Stimulated activated CD4-positive, alpha-beta T cell treated with anti-CD3 and anti-CD28 coated beads, Interleukin-2, amount 100 ng/mL, for 48 hours (primary cell): ENCODE results near the gene DPYD.

Source experiments
- DNase-seq, 2 donors: peaks; one replicate each; pipeline ENCODE4 v3.0.0-alpha.2; 2020

Gene DPYD

DNA sequence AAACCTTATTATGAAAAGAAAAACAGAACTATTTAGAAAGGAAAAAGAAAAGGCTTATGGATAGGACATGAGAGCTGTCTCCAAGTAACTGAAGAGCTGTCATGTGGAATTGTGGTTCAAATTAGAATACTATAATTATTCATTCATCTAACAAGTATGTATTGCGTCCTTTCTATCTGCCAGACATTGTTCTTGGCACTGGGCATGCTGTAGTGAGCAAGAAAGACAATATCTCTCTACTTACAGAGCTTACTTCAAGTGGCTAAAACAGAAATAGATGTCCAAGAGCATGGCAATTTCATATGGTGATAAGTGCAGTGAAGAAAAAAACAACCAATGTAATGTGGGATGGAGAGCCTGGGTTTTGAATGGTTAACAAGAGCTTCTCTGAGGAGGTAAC lies 413.0 kb downstream of the DPYD start:
- DNase-seq: no peak

DNA sequence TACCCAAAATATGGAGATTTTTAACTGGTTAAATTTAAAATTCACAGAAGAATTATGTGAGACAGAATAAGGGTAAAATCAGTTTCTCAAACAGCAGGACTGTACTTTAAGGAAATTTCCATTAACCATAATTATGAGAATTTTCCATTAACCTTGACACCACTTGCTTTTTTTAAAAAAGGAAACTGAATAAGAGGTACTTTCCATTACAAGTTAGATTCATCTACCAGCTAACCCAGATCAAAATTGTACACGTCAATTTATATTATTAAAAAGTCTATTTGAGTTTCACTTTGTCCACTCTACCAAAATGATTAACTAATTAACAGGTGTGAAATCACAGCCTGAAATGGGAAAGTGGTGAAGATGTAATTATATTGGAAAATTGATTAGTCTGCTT lies 414.5 kb downstream of the DPYD start:
- DNase-seq: no peak

DNA sequence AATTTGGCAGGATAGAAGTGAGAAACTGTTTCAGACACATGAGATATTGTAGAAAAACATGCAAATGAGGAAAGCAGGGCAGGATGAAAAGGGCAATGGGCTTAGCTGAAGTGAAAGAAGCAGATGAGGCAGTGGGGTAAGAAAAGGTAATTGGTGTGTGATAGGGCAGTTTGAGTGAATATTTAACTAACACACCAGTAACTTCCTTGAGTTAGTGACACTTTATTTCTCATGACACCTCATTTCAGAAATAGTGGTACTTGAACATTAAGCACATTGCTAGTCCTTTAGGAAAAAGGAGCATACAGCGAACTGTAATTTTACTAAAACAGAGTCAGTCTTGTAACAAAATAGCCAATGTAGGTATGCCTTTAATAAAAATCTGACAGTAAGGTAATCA lies 415.0 kb downstream of the DPYD start:
- no peak for DNase-seq

DNA sequence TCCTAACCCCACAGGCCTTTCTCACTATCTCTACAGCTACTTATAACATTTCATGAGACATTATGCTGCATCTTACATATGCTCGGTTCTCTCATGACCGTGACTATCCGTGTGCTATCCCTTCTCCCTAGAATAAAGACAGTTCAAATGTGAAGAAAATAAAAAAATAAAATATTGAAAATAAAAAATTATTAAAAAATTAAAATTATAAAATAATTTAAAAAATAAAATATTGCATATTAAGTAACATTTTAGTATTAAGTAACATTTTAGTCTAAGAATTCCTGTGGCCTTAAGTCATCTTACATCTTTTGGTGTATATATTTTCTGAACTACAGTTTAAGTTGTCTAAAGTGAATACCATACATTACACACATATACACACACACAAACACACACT lies 415.5 kb downstream of the DPYD start:
- DNase-seq: no peak

DNA sequence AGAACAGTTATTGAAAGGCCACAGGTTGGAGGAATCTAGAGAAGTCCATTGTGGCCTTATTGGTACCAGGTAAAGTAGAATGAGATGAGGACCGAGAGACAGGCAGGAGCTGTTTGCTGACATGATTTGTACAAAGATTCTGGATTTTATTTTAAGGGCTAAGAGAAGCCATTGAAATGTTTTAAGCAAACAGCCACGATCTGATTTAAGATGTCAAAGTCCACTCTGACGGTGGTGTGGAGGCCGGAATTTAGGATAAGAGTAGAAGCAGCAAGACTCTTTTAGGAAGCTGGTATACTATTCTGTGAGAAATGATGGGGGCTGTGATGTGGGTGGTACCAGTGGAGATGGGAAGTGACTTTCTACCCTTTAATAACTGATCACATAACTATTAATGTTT lies 418.5 kb downstream of the DPYD start:
- no peak for DNase-seq

DNA sequence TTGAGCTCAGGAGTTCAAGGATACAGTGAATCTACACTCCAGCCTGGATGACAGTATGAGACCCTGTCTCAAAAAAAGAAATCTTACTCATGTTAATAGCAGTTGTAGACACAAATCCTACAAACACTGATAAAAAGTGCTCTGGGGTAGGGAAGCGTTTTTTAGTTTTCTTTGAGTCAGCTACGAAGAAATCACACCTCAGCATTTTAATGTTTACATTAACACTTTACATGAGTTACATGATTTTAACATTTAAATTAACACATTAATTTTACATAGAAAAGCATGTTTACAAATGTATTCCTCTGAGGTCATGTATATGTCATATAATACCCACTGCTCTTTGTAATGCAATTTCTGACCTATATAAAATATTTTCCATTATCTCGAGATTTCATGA lies 419.2 kb downstream of the DPYD start:
- DNase-seq: no peak

DNA sequence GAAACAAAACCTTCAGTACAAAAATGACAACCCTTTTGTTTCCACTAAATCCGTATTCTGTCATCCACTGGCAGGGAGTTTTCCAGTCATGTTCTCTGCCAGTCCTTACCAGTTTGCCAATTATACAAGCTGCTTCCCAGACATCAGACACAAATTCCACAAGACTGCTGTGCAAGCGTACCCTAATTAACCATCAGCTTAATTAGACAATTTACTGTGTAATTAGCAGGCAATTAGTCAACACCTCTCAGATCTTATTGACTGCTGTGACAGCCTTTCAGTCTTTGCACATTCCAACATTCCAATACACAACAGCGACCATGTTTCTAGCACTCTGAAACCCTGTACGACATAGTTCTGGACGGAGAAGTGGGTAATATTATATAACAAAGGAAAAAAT lies 420.1 kb downstream of the DPYD start:
- no peak for DNase-seq

DNA sequence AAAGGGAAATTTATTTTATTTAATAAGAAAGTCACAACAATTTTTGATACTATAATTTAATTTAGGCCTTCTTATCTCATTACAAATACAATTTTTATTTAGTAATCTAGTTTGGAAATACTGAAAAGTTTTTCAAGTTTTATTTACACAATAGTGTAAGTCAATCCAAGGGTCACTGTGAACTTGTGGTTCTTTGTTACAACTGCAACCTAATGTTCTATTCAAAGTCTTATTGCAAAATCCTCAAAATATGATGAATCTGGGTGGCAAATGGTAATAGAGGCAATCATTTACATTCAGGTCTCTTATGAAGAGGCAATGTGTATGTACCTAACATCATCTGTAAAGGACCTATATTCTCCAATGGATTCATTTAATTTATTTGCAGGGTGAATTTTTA lies 421.2 kb downstream of the DPYD start:
- DNase-seq: no peak

DNA sequence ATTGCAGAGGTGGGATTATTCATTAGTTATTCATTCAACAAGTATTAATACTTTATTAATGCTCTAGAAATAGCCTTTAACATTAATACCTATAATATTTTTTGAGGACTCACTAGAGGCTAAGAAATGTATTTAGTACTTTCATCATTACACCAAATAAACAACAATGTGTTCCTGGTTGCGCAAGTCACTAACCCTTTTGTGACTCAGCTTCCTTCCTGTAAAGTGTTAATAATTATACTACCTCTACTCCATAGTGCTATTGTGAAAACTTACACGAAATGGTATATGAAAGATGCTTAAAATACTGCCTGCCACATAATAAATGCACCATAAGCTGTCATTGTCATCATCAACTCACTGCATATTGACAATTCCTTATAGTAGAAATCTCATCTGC lies 431.0 kb downstream of the DPYD start:
- no peak for DNase-seq

DNA sequence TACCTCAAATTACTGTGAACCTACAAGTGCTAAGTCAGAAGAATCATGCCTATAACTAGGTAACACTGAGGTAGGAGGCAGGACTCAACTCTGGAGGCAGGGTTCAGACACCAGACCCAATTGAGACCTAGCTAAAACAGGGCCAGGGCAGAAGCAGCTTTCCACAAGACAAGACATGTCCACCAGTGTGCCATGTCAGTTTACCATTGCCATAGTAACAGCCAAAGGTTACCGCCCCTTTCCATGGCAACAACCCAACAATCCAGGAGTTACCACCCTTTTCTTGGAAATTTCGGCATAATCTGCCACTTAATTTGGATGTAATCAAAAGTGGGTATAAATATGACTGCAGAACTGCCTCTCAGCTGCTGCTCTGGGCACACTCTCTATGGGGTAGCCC lies 432.3 kb downstream of the DPYD start:
- no peak for DNase-seq

DNA sequence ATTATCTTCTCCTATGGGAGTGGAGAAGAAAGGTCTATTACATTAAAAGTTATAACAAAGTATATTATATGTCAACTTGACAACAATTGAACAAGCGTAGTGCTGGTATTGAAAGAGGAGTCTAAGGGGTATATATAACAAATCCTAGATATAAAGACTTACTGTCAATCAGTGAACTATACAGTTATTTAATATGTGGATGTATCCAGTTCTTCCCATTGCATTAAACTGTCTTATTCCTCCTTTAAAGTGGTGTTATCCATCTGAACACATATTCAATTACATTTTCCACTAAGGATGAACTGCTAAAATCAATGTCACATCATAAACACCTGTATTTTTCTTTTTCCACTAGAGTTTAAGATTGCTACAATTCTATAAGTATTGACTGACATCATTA lies 438.8 kb downstream of the DPYD start:
- no peak for DNase-seq

DNA sequence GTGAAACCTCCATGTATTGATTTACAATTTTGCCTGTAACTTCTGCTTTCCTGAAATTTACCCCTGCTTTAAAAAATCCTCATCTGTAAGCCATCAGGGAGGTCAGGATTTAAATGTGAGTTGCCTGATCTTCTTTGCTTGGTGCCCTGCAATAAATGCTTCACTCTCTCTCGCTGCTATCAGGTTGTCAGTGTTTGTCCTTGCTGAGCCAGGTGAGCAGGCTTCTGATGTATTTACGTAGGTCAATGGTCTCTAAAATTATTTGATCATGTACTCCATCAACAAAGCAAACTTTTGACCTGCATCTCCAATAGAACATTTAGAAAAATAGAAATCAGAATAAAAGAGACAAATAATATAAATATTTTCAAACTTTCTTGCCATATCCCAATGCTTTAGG lies 453.4 kb downstream of the DPYD start:
- DNase-seq: no peak

DNA sequence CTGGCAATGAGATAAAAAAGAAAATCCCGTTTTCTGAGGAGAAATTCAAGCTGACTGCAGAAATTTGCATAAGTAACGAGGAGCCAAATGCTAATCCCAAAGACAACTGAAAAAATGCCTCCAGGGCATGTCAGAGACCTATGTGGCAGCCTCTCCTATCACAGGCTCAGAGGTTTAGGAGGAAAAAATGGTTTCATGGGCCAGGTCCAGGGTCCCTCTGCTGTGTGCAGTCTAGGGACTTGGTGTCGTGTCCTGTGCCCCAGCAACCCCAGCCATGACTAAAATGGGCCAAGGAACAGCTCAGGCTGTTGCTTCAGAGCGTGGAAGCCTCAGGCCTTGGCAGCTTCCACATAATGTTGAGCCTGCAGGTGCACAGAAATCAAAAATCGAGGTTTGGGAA lies 456.5 kb downstream of the DPYD start:
- no peak for DNase-seq

DNA sequence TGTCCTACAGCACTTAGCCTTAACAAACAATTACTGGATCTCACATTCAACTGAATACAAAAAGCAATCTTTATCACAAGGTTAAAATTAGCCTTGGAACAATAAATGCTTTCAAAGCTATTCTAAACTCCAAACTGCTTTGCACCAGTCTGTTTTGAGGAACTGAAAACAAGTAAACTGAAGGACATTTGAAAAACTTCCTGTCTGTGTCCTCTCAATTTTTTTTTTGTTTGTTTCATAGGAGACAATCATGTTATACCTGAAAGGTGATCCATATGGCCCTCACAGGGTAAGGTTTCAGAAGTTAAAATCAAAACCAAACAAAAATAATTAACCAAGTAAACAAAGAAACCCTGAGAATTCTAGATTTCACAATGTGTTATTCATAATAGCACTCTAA lies 459.1 kb downstream of the DPYD start:
- DNase-seq: no peak

DNA sequence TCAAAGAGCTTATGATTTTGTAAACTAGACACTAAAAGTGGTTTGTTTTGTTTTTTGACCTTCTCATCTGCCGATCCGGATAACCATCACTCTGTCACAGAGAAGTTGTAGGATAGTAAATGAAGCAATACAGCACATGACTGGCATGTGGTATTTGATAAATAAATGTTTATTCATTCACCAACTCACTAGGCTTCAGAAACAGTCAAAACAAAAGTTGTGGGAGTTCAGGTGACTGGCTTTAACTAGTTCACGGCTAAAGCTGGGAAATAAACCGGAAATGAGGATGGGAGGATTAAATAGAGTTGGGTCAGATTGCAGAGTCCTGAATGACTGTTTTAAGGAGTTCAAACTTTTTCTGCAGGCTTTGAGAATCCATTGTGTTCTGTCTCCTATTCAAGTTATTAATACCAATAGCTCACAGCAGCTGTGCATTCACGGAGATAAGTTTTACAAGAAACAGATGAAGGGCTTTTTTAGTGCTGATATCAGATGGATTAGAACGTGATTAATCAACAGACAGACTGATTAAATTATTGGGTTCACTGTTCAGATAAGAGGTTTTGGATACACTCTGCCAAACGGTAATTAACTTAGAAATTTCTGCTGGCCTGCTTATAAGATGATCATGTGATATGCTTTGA lies 463.3 kb downstream of the DPYD start:
- DNase-seq: no peak

DNA sequence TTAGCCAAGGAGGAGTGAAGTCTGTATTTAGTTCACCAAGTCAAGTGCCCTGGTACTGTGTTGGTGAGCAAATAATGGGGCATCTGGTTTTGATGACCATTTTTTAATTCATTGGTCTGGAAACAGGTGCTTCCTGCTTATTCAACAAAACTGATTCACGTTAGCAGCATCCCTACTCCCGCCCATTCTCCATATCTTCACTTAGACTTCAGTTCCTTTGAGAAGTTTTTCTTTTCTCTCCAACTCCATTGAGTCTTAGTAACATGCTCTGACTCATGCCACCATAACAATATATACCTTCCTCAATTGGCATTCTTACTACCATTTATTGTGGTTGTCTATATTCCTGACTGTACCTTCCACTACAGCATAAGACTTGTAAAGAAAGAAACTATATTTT lies 468.9 kb downstream of the DPYD start:
- DNase-seq: no peak

DNA sequence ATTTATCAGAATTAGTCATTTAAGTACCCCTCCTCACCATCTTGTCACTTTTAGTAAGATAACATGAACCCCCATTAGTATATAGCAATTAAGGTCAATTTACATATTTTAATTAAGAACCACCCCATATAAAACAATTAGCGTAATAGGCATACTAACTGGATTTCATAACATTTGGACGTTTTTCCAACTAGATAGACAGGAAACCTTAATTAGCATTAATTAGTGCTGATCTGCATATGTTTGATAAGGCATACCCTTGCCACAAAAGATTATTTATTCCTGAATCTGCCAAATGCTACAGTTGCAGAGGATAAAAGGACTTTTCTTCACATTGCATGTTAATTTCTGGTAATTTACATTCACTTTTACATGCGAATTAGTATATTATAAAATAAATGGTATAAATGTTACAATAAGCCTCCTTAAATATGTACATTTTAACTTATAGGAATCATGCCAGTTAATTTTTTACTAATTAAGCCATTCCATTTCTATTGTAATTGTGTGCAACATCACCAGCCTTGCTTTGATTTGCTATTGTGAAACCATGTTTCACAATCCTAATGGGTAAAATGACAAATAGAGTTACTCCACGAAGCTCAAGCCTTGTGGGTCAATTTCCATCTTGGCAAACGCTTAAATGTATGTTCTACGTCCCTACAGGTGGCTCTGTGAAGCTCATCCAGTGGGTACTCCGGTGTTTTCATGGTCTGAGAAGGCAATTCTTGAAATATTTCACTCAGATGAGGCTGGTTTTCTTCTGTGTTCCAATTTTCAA lies 469.6 kb downstream of the DPYD start:
- DNase-seq: no peak

DNA sequence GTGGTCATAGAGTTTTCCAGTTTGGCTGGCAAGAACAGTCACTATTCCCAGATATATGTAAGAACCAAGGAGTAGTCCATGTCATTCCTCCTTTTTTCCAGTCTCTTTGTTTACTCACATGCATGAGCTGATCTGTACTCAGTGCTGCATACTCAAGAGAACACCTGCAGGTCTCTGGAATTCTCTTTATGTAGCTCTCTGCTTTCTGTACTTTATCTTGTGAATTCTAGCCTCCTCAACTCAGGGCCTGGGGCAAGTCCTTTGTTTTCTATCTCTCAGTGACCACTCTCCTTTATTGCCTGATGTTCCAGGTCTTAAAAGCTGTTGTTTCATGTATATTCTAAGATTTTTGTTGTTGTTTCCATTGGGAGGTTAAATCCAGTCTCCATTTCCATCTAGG lies 478.9 kb downstream of the DPYD start:
- no peak for DNase-seq

DNA sequence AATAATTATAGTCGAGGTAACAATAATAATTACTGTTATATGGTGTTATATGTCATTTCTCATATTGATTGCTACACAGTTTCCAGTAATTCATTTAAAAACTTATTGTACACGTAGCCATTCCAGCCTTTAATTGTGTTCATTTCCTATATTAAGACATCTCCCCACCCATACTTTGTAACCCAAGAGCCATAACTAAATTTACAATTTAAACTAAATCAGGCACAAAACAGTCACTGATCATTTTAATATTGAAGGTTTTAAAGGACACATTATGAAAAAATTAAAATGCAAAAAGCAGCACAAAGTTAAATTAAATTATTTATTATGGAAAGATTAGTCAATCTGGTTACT lies 487.0 kb downstream of the DPYD start:
- DNase-seq: no peak

DNA sequence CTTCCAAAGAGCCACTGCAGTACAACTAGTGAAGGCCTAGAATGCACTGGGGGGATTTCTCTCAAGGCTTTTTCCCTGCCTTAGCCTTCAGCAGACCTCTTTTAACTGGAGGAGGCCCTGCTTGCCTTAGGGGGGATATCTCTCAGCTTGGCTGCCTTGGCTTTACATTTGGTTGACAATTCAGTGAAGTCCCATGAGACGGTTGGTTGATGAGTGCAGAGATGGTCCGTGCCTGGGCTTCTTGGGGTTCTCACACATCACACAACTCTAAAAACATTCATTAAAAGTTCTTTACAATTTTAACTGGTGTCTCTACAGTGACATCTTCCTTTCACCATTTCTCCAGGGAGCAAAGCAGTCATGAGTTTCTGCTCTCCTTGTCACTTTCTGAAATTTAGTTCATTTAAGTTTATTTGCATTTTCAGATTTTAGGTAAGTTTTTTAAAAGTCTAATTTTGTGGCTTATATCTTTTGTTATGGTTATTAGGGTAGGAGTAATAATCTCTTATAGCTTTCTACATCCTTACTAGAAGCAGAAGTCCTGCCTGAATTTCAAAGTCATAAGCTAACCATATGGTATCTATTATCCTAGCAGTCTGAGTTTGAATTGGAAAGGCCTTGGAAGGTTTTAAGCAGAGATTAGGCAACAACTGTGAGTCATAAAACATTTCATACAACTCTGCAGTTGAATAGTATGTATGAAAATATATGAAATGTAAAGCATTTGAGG lies 487.6 kb downstream of the DPYD start:
- DNase-seq: no peak

DNA sequence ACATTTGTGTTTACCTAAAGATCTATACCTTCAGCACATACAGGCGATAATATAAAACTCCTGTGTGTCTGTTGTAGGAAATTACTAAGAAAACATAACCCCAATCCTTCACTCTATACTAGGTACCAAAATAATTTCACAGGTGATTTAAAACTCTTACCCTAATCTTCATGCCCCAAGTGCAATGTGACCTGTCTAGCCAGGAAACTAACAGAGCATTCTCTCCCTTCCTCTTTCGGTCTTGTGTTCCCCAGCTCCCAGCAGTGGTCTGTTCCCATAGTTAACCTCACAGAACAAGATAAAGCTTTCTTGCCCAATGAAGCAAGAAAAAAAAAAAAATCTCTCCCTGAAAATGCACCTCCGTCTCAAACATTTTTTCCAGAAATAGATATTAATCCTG lies 493.5 kb downstream of the DPYD start:
- no peak for DNase-seq

DNA sequence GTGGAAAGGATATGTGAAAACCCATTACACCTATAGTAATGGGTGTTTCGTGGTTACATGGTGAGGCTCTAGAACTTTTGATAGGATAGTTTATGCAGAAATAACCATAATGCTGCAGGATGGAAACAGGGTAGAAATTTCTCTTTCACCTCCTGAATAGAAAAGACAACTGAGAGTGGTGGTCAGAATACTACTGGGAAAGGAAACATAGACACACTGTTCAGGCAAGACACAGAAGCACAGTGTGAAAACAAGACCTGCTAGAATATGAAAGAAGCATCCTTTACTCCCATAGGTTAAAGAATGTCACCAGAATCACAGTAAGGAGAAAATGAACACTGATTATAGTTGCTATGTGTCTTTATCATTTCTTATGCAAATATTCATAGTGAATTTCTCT lies 496.6 kb downstream of the DPYD start:
- DNase-seq: no peak

DNA sequence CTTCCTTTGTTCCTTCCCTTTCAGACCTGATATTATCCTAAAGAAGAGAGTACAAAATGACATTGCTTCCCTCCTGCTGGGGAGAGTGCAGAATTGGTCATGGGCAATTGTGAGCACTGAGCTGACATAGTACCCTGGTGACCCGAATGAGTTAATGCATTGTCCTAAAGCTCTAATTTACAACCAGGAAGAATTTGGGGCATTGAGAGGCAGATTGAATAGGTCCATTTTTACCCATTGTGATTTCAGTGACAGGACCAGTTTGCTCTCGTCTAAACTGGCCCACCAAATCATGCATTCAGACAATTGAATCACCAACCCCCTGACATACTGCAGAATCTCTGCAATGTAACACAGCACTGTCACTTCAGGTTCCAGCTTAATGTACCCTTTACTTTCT lies 497.4 kb downstream of the DPYD start:
- no peak for DNase-seq

DNA sequence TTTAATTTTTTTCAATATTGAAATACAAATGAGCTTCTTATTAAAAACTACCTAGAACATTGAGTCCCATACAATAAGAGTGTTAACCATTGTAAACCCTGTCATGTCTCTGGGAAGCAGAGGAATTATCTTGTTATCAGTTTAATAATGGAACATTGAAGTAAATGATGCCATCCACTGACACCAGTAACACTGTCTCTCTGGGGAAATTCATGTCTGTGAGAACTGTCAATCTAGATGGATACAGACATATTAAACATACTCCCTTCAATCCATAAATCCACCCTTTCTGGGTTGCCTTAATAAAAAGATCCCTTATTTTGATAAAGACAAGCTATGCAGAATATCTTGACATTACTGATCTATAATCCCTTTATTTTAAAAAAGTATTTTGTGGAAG lies 503.2 kb downstream of the DPYD start:
- no peak for DNase-seq
